GM21423 (cell line): ENCODE measurements around the gene ZNF398.

Experiments
- ATAC-seq: cut with Tn5 transposase; IDR thresholded peaks from one replicate; pipeline ENCODE4 v1.9.1; 2021; ENCODE audit warnings: mild to moderate bottlenecking, moderate library complexity; ENCODE audit not compliant: unreplicated experiment

ZNF398 gene

GRCh38 chr7:149147752-149148653 lies 750 bp downstream of the ZNF398 start:
- peak; percentile 29 for ATAC-seq

GRCh38 chr7:149150981-149151380 lies 3.7 kb downstream of the ZNF398 start:
- ATAC-seq, result no peak

- no peak for ATAC-seq
These were observed 6.1 kb downstream of the ZNF398 start for GRCh38 chr7:149153346-149153745.

- no peak for ATAC-seq
These were observed 6.8 kb downstream of the ZNF398 start for GRCh38 chr7:149154056-149154455.

- ATAC-seq, result no peak
These were observed 9.6 kb downstream of the ZNF398 start for GRCh38 chr7:149156898-149157297.

- no peak for ATAC-seq
These were observed 14.1 kb downstream of the ZNF398 start for GRCh38 chr7:149161241-149161848.

GRCh38 chr7:149166142-149166541 lies 18.9 kb downstream of the ZNF398 start:
- no peak for ATAC-seq

- no peak for ATAC-seq
These were observed 19.5 kb downstream of the ZNF398 start for GRCh38 chr7:149166630-149167352.

GRCh38 chr7:149171892-149172533 lies 24.8 kb downstream of the ZNF398 start:
- no peak for ATAC-seq

GRCh38 chr7:149172534-149172920 lies 25.3 kb downstream of the ZNF398 start:
- ATAC-seq, result no peak

GRCh38 chr7:149175150-149175549 lies 27.9 kb downstream of the ZNF398 start:
- no peak for ATAC-seq

- no peak for ATAC-seq
These were observed 32.0 kb downstream of the ZNF398 start for GRCh38 chr7:149179241-149179640.

GRCh38 chr7:149180722-149181449 lies 33.6 kb downstream of the ZNF398 start:
- no peak for ATAC-seq

- no peak for ATAC-seq
These were observed 34.2 kb downstream of the ZNF398 start for GRCh38 chr7:149181450-149181790.

GRCh38 chr7:149184274-149184673 lies 37.0 kb downstream of the ZNF398 start:
- ATAC-seq, result no peak

- no peak for ATAC-seq
These were observed 41.0 kb downstream of the ZNF398 start for GRCh38 chr7:149188213-149188612.

- no peak for ATAC-seq
These were observed 41.5 kb downstream of the ZNF398 start for GRCh38 chr7:149188637-149189259.

- no peak for ATAC-seq
These were observed 44.6 kb downstream of the ZNF398 start for GRCh38 chr7:149191851-149192250.

- ATAC-seq, result no peak
These were observed 47.5 kb downstream of the ZNF398 start for GRCh38 chr7:149194799-149195179.
